ENCODE data around the gene MELTF.
A peak's percentile ranks its signal among the peaks of the same experiment; 100 is the strongest.

MELTF gene

DNA sequence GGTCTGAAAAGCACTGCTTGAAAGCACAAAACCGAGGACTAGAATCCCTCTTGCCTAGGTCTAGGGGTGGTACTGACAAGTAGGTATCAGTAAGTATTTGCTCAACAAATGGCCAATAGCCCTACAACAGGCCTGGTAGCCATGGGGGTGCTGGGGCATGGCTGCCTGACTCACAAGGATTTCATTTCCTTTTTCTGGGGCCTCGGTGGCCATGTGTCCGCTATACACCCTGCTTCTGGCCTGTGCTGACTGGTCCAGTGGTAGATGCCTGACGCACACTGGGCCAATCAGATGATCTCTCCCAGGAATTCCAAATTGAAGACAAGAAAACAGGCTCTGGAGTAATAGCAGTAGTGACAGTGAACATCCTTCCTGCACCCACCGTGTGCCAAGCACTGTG lies 29.4 kb downstream of the MELTF start:
- TF ChIP-seq ZFX (IDR thresholded peaks at IDR 0.05) = no peak
- TF ChIP-seq, protein P1, sequence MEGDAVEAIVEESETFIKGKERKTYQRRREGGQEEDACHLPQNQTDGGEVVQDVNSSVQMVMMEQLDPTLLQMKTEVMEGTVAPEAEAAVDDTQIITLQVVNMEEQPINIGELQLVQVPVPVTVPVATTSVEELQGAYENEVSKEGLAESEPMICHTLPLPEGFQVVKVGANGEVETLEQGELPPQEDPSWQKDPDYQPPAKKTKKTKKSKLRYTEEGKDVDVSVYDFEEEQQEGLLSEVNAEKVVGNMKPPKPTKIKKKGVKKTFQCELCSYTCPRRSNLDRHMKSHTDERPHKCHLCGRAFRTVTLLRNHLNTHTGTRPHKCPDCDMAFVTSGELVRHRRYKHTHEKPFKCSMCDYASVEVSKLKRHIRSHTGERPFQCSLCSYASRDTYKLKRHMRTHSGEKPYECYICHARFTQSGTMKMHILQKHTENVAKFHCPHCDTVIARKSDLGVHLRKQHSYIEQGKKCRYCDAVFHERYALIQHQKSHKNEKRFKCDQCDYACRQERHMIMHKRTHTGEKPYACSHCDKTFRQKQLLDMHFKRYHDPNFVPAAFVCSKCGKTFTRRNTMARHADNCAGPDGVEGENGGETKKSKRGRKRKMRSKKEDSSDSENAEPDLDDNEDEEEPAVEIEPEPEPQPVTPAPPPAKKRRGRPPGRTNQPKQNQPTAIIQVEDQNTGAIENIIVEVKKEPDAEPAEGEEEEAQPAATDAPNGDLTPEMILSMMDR (conservative IDR thresholded peaks at IDR 0.05) = no peak
- H3K27ac ChIP-seq = no peak overlapping the region

DNA sequence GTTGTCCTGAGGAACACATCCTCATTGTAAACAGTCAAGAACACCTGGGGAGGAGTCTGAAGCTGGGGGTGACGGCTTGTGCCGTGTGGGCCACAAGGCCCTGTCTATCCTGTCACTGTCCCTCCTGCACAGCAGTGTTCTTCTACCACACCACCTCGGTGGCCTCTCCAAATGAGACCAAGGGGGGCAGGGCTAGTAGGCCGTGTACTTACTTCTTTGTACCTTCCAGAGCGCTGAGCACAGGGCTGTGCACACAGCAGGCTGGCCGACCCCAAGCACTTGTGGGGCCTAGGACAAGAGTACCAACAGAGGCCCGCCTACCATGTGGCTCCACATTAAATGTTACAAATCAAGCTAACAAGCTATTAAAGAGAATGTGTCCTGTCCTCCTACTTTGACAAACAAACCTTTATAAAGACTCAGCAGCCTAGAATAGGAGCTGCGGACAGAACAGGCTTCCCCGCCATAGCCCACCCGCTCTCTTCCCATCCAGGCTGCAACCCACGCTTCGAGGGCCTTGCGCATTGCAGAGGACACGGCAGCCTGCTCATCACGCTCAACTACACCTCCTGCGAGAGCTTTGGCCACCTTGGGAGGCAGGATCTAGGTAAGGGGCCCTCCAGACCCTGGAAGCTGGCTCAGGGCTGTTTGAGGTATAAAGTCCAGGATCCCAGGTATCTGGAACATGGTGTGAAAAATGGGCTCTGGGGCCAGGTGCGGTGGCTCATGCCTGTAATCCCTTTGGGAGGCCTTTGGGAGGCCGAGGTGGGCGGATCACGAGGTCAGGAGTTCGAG lies 30.5 kb downstream of the MELTF start:
- H3K27ac ChIP-seq = no peak overlapping the region
- TF ChIP-seq, protein P1 (conservative IDR thresholded peaks at IDR 0.05) = no peak
- TF ChIP-seq ZFX (IDR thresholded peaks at IDR 0.05) = no peak

DNA sequence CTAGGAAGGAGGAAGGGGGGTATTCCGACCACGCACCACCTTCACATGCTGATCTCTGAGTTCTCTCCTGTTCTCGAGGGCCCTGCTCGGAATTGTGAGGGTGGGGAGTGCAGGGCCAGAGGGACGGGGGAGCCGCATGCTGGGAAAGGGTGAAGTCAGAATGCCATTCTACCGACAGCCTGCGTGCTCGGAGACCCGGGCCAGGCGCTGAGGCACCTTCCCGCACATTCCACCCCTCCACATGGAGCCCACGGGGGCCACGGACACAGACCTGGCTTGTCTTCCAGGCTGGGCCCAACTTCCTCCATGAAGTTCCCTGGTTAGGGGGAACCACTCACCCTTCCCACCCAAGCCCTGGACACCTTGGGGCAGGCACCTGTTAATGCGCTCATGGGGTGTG lies 32.3 kb downstream of the MELTF start:
- TF ChIP-seq ZFX (IDR thresholded peaks at IDR 0.05) = no peak
- TF ChIP-seq, protein P1 (conservative IDR thresholded peaks at IDR 0.05) = no peak
- H3K27ac ChIP-seq = peak overlapping the region; percentile 9; the same call in 1 of the 2 replicates

DNA sequence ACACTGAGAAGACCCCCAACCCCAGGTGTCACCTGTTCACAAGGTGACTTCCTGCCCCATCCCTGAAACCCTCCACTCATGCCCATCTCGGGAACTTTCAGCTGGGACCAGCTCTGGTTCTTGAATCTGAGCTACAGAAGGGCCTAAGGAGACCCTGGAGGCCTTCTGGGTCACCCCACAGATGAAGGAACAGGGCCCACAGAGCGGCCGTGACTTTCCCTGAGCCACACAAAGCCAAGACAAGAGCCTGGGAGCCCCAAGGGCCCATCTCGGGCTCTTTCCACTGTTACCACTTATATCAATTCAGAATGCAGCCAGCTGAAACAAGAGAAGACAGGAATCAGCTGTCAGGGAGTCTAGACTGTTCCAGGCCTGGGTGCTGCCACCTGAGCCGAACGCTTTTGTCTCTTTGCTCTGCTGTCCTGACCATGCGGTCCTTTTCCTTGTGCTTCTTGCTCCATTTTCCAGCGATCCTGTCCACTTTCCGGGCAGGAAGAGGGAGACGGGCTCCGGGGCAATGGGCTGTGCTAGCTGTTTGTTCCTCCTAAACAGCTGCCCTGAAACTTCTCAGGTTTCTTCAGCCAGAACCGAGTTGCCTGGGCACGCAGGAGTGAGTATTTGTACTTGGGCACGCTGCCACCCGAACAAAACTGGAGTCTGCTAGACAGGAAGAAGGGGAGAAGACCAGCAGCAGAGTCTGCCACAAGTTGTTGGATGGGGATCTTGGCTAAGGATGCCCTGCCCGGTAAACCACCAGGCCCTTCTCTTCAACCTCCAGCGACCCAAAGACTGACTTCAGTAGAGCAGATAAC lies 33.0 kb downstream of the MELTF start:
- TF ChIP-seq, protein P1 (conservative IDR thresholded peaks at IDR 0.05) = no peak
- TF ChIP-seq ZFX (IDR thresholded peaks at IDR 0.05) = no peak
- peak overlapping the region; percentile 9; the same call in 1 of the 2 replicates for H3K27ac ChIP-seq

DNA sequence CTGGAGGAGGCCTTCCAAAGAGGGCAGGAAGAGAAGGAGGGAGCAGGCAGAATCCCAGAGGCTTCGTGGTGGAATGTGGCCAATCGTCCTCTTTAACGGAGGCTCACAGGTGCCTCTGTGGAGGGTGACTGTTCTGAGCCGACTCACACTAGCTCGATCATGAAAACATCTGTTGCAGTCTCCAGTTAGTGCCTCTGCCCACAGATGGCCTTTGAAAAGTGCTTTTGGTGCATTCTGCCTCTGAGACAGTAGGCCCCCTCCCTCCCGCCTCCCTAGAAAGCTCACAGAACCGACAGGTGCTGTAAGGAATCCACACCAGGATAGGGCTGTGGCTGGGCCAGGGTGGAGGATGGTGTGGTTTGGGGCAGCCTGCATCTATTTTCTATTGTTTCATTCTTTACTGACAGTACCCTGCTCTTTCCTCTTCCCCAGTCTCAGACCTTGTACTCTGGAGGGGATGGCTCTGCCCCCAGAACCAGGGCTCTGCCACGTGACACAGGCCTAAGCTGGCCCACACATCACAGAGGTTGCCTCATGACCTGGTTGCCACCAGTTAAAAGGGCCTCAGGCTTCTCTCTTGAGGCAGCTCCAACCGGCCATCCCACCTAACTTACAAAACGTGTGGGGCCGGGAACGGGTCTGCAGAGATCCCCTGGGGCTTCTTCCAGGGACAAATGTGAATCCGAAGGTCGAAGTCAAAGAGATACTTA lies 33.8 kb downstream of the MELTF start:
- TF ChIP-seq, protein P1 (conservative IDR thresholded peaks at IDR 0.05) = no peak
- TF ChIP-seq ZFX (IDR thresholded peaks at IDR 0.05) = no peak
- H3K27ac ChIP-seq = no peak overlapping the region

DNA sequence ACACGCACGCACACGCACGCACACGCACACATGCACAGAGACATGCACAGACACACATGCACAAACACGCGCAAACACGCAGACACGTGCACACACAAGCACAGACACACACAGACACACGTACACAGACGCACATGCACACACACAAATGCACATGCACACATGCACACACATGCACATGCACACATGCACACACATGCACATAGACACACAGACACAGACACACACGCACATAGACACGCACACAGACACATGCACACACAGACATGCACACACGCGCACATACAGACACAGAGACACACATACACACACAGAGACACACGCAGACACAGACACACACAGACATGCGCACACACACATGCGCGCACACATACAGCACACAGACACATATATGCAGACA lies 34.6 kb downstream of the MELTF start:
- no peak overlapping the region for H3K27ac ChIP-seq
- TF ChIP-seq, protein P1 (conservative IDR thresholded peaks at IDR 0.05) = no peak
- TF ChIP-seq ZFX (IDR thresholded peaks at IDR 0.05) = no peak
